ENCODE data around the gene PRKCH. TPM values are rescaled to one million over a fixed set of nuclear protein-coding genes. Genes with fewer than 3 reads are reported as not detected.

Gene PRKCH
- total RNA-seq, 4 donors from 2014 or later: 34.5 to 51.3 (median 45.0) TPM

GRCh38 chr14:61547186-61548069 lies 226.0 kb downstream of the PRKCH start:
- WGBS, 2 donors: 53 to 67% methylated on average over 14 of the region's 14 CpGs
- peaks cover 0 to 54% (median 0%) of the 10 kb centered on the region in 3 donors for H3K36me3 ChIP-seq
- no peaks in the 10 kb centered on the region for H3K27me3 ChIP-seq
- H3K27ac ChIP-seq: peak overlapping the region; percentile 58 to 81 (median 76)
- H3K9me3 ChIP-seq: no peaks in the 10 kb centered on the region
- DNase-seq: no peak
- no peak overlapping the region for H3K4me3 ChIP-seq
- peaks cover 21 to 85% (median 62%) of the 10 kb centered on the region in 3 donors for H3K4me1 ChIP-seq
- TF ChIP-seq CTCF (IDR thresholded peaks at IDR 0.05): no peak
- TF ChIP-seq POLR2A (IDR thresholded peaks at IDR 0.05): no peak
- intact Hi-C loops (cut with DNase I): no loop called here

- Histone ChIP-seq H3K9me3 (no peaks in the 10 kb centered on the region), H3K4me1 (peaks cover 21 to 85% (median 65%) of the 10 kb centered on the region in 3 donors), H3K36me3 (peaks cover 0 to 47% (median 0%) of the 10 kb centered on the region in 3 donors), H3K27ac (peak overlapping the region in 3 of 4 donors; percentile 27 to 81 (median 44)), H3K27me3 (no peaks in the 10 kb centered on the region), H3K4me3 (no peak overlapping the region)
- DNase-seq: no peak
- TF ChIP-seq CTCF (IDR thresholded peaks at IDR 0.05) (no peak), POLR2A (IDR thresholded peaks at IDR 0.05) (no peak)
- intact Hi-C loops (cut with DNase I): no loop called here
- WGBS, 2 donors: 42 to 50% methylated on average over 2 of the region's 2 CpGs
These were observed 228.0 kb downstream of the PRKCH start for GRCh38 chr14:61549425-61549824.

- no peak overlapping the region for H3K4me3 ChIP-seq
- H3K9me3 ChIP-seq: no peaks in the 10 kb centered on the region
- intact Hi-C loops (cut with DNase I): no loop called here
- TF ChIP-seq POLR2A (IDR thresholded peaks at IDR 0.05) (no peak), CTCF (IDR thresholded peaks at IDR 0.05) (no peak)
- H3K4me1 ChIP-seq: peaks cover 19 to 86% (median 68%) of the 10 kb centered on the region in 3 donors
- H3K36me3 ChIP-seq: peaks cover 0 to 46% (median 0%) of the 10 kb centered on the region in 3 donors
- no peak for DNase-seq
- H3K27ac ChIP-seq: peak overlapping the region in 1 of 4 donors; percentile 89
- H3K27me3 ChIP-seq: no peaks in the 10 kb centered on the region
- WGBS, 2 donors: 82 to 90% methylated on average over 3 of the region's 3 CpGs
These were observed 230.0 kb downstream of the PRKCH start for GRCh38 chr14:61551384-61551783.

- H3K27me3 ChIP-seq: no peaks in the 10 kb centered on the region
- no peak overlapping the region for H3K4me3 ChIP-seq
- H3K4me1 ChIP-seq: peaks cover 14 to 86% (median 66%) of the 10 kb centered on the region in 3 donors
- peaks cover 0 to 46% (median 0%) of the 10 kb centered on the region in 3 donors for H3K36me3 ChIP-seq
- intact Hi-C loops (cut with DNase I): no loop called here
- peak overlapping the region; percentile 55 to 89 (median 72) for H3K27ac ChIP-seq
- H3K9me3 ChIP-seq: no peaks in the 10 kb centered on the region
- no peak for DNase-seq
- no peak for TF ChIP-seq POLR2A (IDR thresholded peaks at IDR 0.05)
- no peak for TF ChIP-seq CTCF (IDR thresholded peaks at IDR 0.05)
- WGBS, 2 donors: 73 to 96% methylated on average over 3 to 4 of the region's 4 CpGs
These were observed 230.9 kb downstream of the PRKCH start for GRCh38 chr14:61552241-61552640.

Data from esophagus squamous epithelium (tissue), 5 donors.